K562 (cell line): ENCODE results near the gene ADGRE1. TPM values are rescaled to one million over a fixed set of nuclear protein-coding genes. Genes with fewer than 3 reads are reported as not detected.

Experiments
- ATAC-seq: fragments of 200-7000 bp; cut with Tn5 transposase; 3 replicates; pipeline ENCODE4 v1.9.1; 2020; ENCODE audit warnings: moderate library complexity
- BruUV-seq: library from RNA; stranded (reverse); fragments of 400-500 nt; replicated peaks from 2 replicates; lab custom pipeline; 2021; lab: Mats Ljungman, UMichigan
- CTCF ChIA-PET: fragments of 300-600 bp; formaldehyde crosslinking; extraction: SDS; loops from one replicate; lab custom pipeline; 2021; ENCODE audit warnings: low intra/inter-chr PET ratio; lab: Yijun Ruan, JAX
- POLR2A ChIA-PET: fragments of 300-600, 350-650 bp; sonication (Branson Sonifier 250); formaldehyde crosslinking; extraction: SDS; loops from one replicate; lab custom pipeline; 2021; ENCODE audit warnings: antibody characterized with exemption, inconsistent platforms; lab: Yijun Ruan, JAX
- DNase-seq, 4 experiments: peaks; one replicate each; pipeline versions ENCODE4 v3.0.0 to v3.0.0-alpha.2; 2011 to 2018; ENCODE audit warnings: low spot score in 3 of 4, mixed read lengths in 3 of 4; ENCODE audit errors: extremely low read depth in 1 of 4
- FAIRE-seq: peaks from 2 replicates; lab custom pipeline; 2011; peaks lifted over from hg19 to GRCh38; lab: Jason Lieb, UNC
- H2AFZ ChIP-seq: 2 replicates; pipeline ENCODE4 v1.6.0; 2011; ENCODE audit warnings: low read depth, low read length, control low read depth, inconsistent platforms
- H3K27ac ChIP-seq: fragments of 200-600 bp; 3 replicates; pipeline ENCODE4 v1.8.0; 2011; ENCODE audit warnings: low read depth, mild to moderate bottlenecking, control low read depth, inconsistent platforms, low read length, moderate library complexity, mixed read lengths; ENCODE audit errors: extremely low read depth
- H3K27me3 ChIP-seq, 2 experiments: fragments of 300-600 bp in 1 of 2; 2 replicates in 1 of 2; 3 replicates in 1 of 2; pipeline versions ENCODE4 v1.6.0 to v1.8.0; 2011; ENCODE audit warnings: inconsistent platforms in 2 of 2, low read length in 2 of 2, mild to moderate bottlenecking in 1 of 2, mixed read lengths in 1 of 2, moderate library complexity in 1 of 2; ENCODE audit not compliant: control insufficient read depth in 2 of 2, insufficient read depth in 2 of 2
- H3K36me3 ChIP-seq: fragments of 300-600 bp; 3 replicates; pipeline ENCODE4 v1.8.0; 2011; ENCODE audit warnings: mild to moderate bottlenecking, low read length, inconsistent platforms; ENCODE audit not compliant: control insufficient read depth, insufficient read depth
- H3K4me1 ChIP-seq, 2 experiments: fragments of 200-600 bp in 1 of 2; replicated peaks in 1 of 2; 2 replicates in 1 of 2; 3 replicates in 1 of 2; pipeline versions ENCODE4 v1.5.1 to v1.8.0; 2011; ENCODE audit warnings: inconsistent platforms in 2 of 2, low read length in 2 of 2, mild to moderate bottlenecking in 1 of 2, mixed read lengths in 1 of 2, moderate library complexity in 1 of 2; ENCODE audit not compliant: control insufficient read depth in 2 of 2, insufficient read depth in 2 of 2
- H3K4me2 ChIP-seq: 2 replicates; pipeline ENCODE4 v1.6.1; 2011; ENCODE audit warnings: low read length, control low read depth, inconsistent platforms, mixed read lengths; ENCODE audit not compliant: insufficient read depth
- H3K4me3 ChIP-seq: fragments of 200-600 bp; sonication (generic), shearing (Covaris generic); 2 replicates; pipeline ENCODE4 v1.5.1; 2016; ENCODE audit warnings: control low read depth, inconsistent platforms
- H3K79me2 ChIP-seq: fragments of 200-600 bp; 3 replicates; pipeline ENCODE4 v1.8.0; 2011; ENCODE audit warnings: low read length, inconsistent platforms; ENCODE audit not compliant: control insufficient read depth, insufficient read depth
- H3K9ac ChIP-seq, 2 experiments: 2 replicates each; pipeline versions ENCODE4 v1.6.0 to v1.6.1; 2011; ENCODE audit warnings: low read depth in 2 of 2, low read length in 2 of 2, control low read depth in 1 of 2, inconsistent platforms in 1 of 2, mild to moderate bottlenecking in 1 of 2, mixed read lengths in 1 of 2; ENCODE audit not compliant: insufficient read depth in 1 of 2
- H3K9me1 ChIP-seq: one replicate; pipeline ENCODE4 v1.6.0; 2011; ENCODE audit warnings: inconsistent platforms, mild to moderate bottlenecking, low read length, moderate library complexity; ENCODE audit not compliant: control insufficient read depth, insufficient read depth
- H3K9me3 ChIP-seq: replicated peaks from 2 replicates; pipeline ENCODE4 v1.5.1; 2011; ENCODE audit warnings: low read depth, low read length, inconsistent platforms; ENCODE audit not compliant: control insufficient read depth, insufficient read depth
- H4K20me1 ChIP-seq: replicated peaks from 2 replicates; pipeline ENCODE4 v1.6.1; 2011; ENCODE audit warnings: low read length, inconsistent platforms, mixed read lengths; ENCODE audit not compliant: control insufficient read depth, insufficient read depth
- ARID1B ChIP-seq: fragments of 450-650 bp; IDR thresholded peaks from 2 replicates; pipeline ENCODE4 v1.6.1; 2016; ENCODE audit warnings: antibody characterized with exemption, mild to moderate bottlenecking, inconsistent platforms
- BCOR ChIP-seq: fragments of 450-650 bp; IDR thresholded peaks from 2 replicates; pipeline ENCODE4 v1.6.1; 2016
- CBX1 ChIP-seq: sonication (generic); IDR thresholded peaks from 2 replicates; pipeline ENCODE4 v1.6.1; 2016; ENCODE audit warnings: antibody characterized with exemption, low read depth, mild to moderate bottlenecking
- CHD2 ChIP-seq: IDR thresholded peaks from 2 replicates; pipeline ENCODE4 v1.6.1; 2011; ENCODE audit warnings: low read depth, low read length
- GABPA ChIP-seq: fragments of 200-800 bp; sonication (Bioruptor generic); conservative IDR thresholded peaks from 2 replicates; pipeline ENCODE4 v1.6.1; 2016; ENCODE audit warnings: low read depth, missing genetic modification characterization, missing compliant biosample characterization
- L3MBTL2 ChIP-seq: fragments of 450-650 bp; IDR thresholded peaks from 2 replicates; pipeline ENCODE4 v1.6.1; 2016; ENCODE audit warnings: mild to moderate bottlenecking, moderate library complexity
- LEF1 ChIP-seq: fragments of 450-650 bp; IDR thresholded peaks from 2 replicates; pipeline ENCODE4 v1.6.1; 2016; ENCODE audit warnings: mild to moderate bottlenecking
- MEIS2 ChIP-seq: fragments of 450-650 bp; IDR thresholded peaks from 2 replicates; pipeline ENCODE4 v1.6.1; 2014; ENCODE audit warnings: mild to moderate bottlenecking; ENCODE audit not compliant: partially characterized antibody
- POLR2H ChIP-seq: IDR thresholded peaks from 2 replicates; pipeline ENCODE4 v1.6.1; 2016; ENCODE audit warnings: missing genetic modification characterization, low read depth, mild to moderate bottlenecking, control low read depth, missing compliant biosample characterization, moderate library complexity
- RNF2 ChIP-seq: sonication (generic); IDR thresholded peaks from 2 replicates; pipeline ENCODE4 v1.6.1; 2016
- SIN3B ChIP-seq: fragments of 450-650 bp; IDR thresholded peaks from 2 replicates; pipeline ENCODE4 v1.6.1; 2017; ENCODE audit warnings: low read depth, mild to moderate bottlenecking, moderate library complexity
- SMARCA5 ChIP-seq: fragments of 450-650 bp; IDR thresholded peaks from 2 replicates; pipeline ENCODE4 v1.6.1; 2016
- SOX6 ChIP-seq: fragments of 450-650 bp; IDR thresholded peaks from 2 replicates; pipeline ENCODE4 v1.6.1; 2014; ENCODE audit warnings: mild to moderate bottlenecking
- ZNF165 ChIP-seq: fragments of 250-450 bp; sonication (Bioruptor Pico); IDR thresholded peaks from 2 replicates; pipeline ENCODE4 v1.4.0; 2020; ENCODE audit warnings: borderline replicate concordance
- ZNF175 ChIP-seq: fragments of 200-800 bp; sonication (Bioruptor generic); IDR thresholded peaks from 2 replicates; pipeline ENCODE4 v1.6.1; 2016; ENCODE audit warnings: low read depth, mild to moderate bottlenecking, missing genetic modification characterization, missing compliant biosample characterization
- ZSCAN29 ChIP-seq: fragments of 450-650 bp; IDR thresholded peaks from 2 replicates; pipeline ENCODE4 v1.6.1; 2017
- WGBS: fragments of 100-300 bp; shearing (Covaris generic); methylation state at CpG from one replicate; pipeline ENCODE4 v1.1.6; 2016; ENCODE audit warnings: low coverage, mixed read lengths; ENCODE audit not compliant: insufficient coverage; ENCODE audit errors: missing lambda C conversion rate; 5-methylcytosine and 5-hydroxymethylcytosine counted together
- in situ Hi-C: fragments of 300-500 bp; cut with MboI; formaldehyde crosslinking; loops from 4 replicates; pipeline ENCODE4 v1.15.0; 2018; ENCODE audit warnings: inconsistent platforms, mixed read lengths
- intact Hi-C: fragments of 100-400 bp; cut with micrococcal nuclease; formaldehyde crosslinking; loops from 2 replicates; pipeline ENCODE4 v1.14.2; 2022
- polyA plus RNA-seq, 8 experiments: library from polyadenylated mRNA; depleted of rRNA in 4 of 8; stranded (reverse) in 5 of 8; unstranded in 3 of 8; fragments of >200 nt; fragmentation: Nextera tagmentation in 2 of 8; fragmentation: Illumina TruSeq in 1 of 8; extraction: Ambion mirVana in 2 of 8; extraction: Trizol in 1 of 8; gene quantifications; 2 replicates each; pipeline versions ENCODE4 v1.2.1 to v1.2.3, GENCODE V29; 2011 to 2014; ENCODE audit warnings: inconsistent platforms in 1 of 8, missing spikeins in 1 of 8
- total RNA-seq, 7 experiments: library from RNA; depleted of rRNA in 6 of 7; stranded (reverse); fragments of >200 nt in 6 of 7; fragmentation: Illumina TruSeq in 2 of 7; extraction: Trizol in 2 of 7; gene quantifications; 2 replicates each; pipeline versions ENCODE4 v1.2.1 to v1.2.3, GENCODE V29; 2011 to 2021; ENCODE audit warnings: low replicate concordance in 1 of 7
- TF ChIP-seq, protein P1 (sequence below): fragments of 450-650 bp; IDR thresholded peaks from 2 replicates; pipeline ENCODE4 v1.6.1; 2016

The ADGRE1 gene
- total and polyA plus RNA-seq, 9 of the 15 experiments (the other 6 are each of a cell fraction or from before 2014, with no cell fraction given), result 0.09 to 0.49 (median 0.25) TPM; not detected in 1

DNA sequence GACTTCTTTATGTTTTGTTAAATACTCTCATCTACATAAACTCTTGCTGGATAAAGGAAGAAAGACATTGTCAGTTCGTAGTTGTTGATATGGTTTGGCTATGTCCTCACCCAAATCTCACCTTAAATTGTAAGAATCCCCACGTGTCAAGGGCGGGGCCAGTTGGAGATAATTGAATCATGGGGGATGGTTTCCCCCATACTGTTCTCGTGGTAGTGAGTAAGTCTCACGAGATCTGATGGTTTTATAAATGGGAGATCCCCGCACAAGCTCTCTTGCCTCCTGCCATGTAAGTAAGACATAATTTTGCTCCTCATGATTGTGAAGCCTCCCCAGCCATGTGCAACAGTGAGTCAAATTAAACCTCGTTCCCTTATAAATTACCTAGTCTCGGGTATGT lies 3.6 kb downstream of the ADGRE1 start:
- Histone ChIP-seq H3K4me3 (no peak overlapping the region), H3K9ac (no peak overlapping the region), H3K4me2 (no peak overlapping the region), H3K27me3 (peaks cover 0 to 5% of the 10 kb centered on the region in 2 experiments; a peak in 2 of 5 replicates), H3K9me1 (no peaks in the 10 kb centered on the region), H3K9me3 (no peaks in the 10 kb centered on the region; the same call in 1 of the 2 replicates), H3K4me1 (peaks cover 0 to 3% of the 10 kb centered on the region in 2 experiments; a peak in 2 of 5 replicates), H3K36me3 (no peaks in the 10 kb centered on the region), H4K20me1 (no peaks in the 10 kb centered on the region)
- POLR2A ChIA-PET, result interaction anchor here (0.6 kb wide), 2 partner anchors 111 to 420 kb away, joined by 3 to 4 read pairs; no protein-coding TSS in a partner anchor
- BruUV-seq, result no TSS peak
- 3% methylated on average over 8 of the region's 8 CpGs for WGBS
- no peak for ATAC-seq
- TF ChIP-seq SMARCA5, result no peak
- peak; percentile 85 for TF ChIP-seq CHD2
- peak; percentile 56; the same call in 1 of the 2 replicates for TF ChIP-seq POLR2H (tag)
- no peak for TF ChIP-seq SIN3B
- peak; percentile 58 for TF ChIP-seq L3MBTL2
- TF ChIP-seq, all 486 proteins: peak for 3
- Histone ChIP-seq H2AFZ (0 out of 2 replicates have a peak overlapping the region, but pooled peaks have one; percentile 50), H3K27ac (no peak overlapping the region), H3K79me2 (no peaks in the 10 kb centered on the region)
- CTCF ChIA-PET, result no interaction called here
- FAIRE-seq (no peak), DNase-seq (no peak)
- in situ Hi-C loops, result no loop called here
- intact Hi-C loops, result no loop called here

DNA sequence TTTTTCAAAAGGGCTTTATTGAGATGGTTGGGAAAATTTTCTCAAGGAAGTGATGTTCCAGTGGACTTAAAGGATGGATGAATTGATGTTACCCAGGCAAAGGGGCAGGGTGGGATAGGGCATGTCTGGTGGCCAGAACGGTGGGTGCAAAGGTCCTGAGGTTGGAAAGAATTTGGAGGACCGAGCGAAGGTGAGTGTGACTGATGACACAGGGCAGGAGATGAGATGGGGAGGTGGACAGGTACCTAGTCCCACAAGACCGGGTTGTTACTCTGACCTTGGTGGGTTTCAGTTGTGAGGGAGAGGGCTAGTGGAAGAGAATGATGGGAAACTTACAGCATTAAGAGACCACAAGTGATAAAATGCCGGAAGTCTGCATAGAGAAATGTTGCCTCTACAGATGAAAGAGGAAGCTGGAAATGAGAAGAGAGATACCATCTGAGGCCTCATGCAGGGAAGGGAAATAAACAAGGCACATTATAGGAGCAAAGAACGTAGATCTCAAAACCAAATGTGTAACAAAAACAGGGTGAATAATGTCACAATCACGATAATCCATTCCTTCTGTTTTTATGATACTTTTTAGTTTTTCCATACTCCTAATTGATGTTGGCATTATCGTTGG lies 4.5 kb downstream of the ADGRE1 start:
- DNase-seq, result no peak
- no peak for ATAC-seq
- BruUV-seq, result no TSS peak
- FAIRE-seq, result no peak
- intact Hi-C loops, result no loop called here
- CTCF ChIA-PET, result no interaction called here
- Histone ChIP-seq H3K4me3 (no peak overlapping the region), H3K9me3 (no peaks in the 10 kb centered on the region; the same call in 1 of the 2 replicates), H3K36me3 (no peaks in the 10 kb centered on the region), H4K20me1 (no peaks in the 10 kb centered on the region), H3K27ac (no peak overlapping the region), H2AFZ (peak overlapping the region; percentile 60; the same call in 1 of the 2 replicates), H3K79me2 (no peaks in the 10 kb centered on the region), H3K9me1 (no peaks in the 10 kb centered on the region), H3K9ac (no peak overlapping the region), H3K4me1 (peaks cover 0 to 3% of the 10 kb centered on the region in 2 experiments; a peak in 2 of 5 replicates), H3K4me2 (peak overlapping the region; percentile 33; the same call in 1 of the 2 replicates), H3K27me3 (no peaks in the 10 kb centered on the region; a peak in 1 of 5 replicates)
- in situ Hi-C loops, result no loop called here
- WGBS, result 7% methylated on average over 8 of the region's 8 CpGs
- POLR2A ChIA-PET, result no interaction called here
- peak; percentile 72 for TF ChIP-seq L3MBTL2
- no peak for TF ChIP-seq ZNF165 (CRISPR knock-in tag)
- TF ChIP-seq CBX1, result peak; percentile 84; the same call in 1 of the 2 replicates
- TF ChIP-seq, protein P1, sequence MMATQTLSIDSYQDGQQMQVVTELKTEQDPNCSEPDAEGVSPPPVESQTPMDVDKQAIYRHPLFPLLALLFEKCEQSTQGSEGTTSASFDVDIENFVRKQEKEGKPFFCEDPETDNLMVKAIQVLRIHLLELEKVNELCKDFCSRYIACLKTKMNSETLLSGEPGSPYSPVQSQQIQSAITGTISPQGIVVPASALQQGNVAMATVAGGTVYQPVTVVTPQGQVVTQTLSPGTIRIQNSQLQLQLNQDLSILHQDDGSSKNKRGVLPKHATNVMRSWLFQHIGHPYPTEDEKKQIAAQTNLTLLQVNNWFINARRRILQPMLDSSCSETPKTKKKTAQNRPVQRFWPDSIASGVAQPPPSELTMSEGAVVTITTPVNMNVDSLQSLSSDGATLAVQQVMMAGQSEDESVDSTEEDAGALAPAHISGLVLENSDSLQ, result peak; percentile 20; the same call in 1 of the 2 replicates
- peak; percentile 31 for TF ChIP-seq MEIS2
- no peak for TF ChIP-seq ZSCAN29
- peak; percentile 68 for TF ChIP-seq GABPA (tag)
- TF ChIP-seq ZNF175 (CRISPR knock-in tag), result 0 out of 2 replicates have a peak, but pooled peaks have one; percentile 26
- TF ChIP-seq RNF2, result peak; percentile 63; the same call in 1 of the 2 replicates
- peak; percentile 55; the same call in 1 of the 2 replicates for TF ChIP-seq SOX6
- TF ChIP-seq LEF1, result peak; percentile 61; the same call in 1 of the 2 replicates
- TF ChIP-seq ARID1B, result peak; percentile 51; the same call in 1 of the 2 replicates
- peak; percentile 85; the same call in 1 of the 2 replicates for TF ChIP-seq BCOR
